Fibroblast of mammary gland (primary cell): ENCODE data around the gene CSTF2T.

Experiments used
- DNase-seq: peaks from one replicate; pipeline ENCODE4 v3.0.0-alpha.2; 2010; ENCODE audit warnings: low read depth
- H3K4me3 ChIP-seq: 2 replicates; pipeline ENCODE4 v1.5.1; 2011; ENCODE audit warnings: low read depth, mild to moderate bottlenecking, low read length, moderate library complexity; ENCODE audit not compliant: control insufficient read depth
- TF ChIP-seq, protein P1 (sequence below): conservative IDR thresholded peaks from 2 replicates; pipeline ENCODE4 v1.5.1; 2011; ENCODE audit warnings: low read depth, low read length, inconsistent platforms; ENCODE audit not compliant: control insufficient read depth, insufficient read depth

The CSTF2T gene

GRCh38 chr10:51672039-51672535 is 27.3 kb downstream of the CSTF2T start:
- TF ChIP-seq, protein P1, sequence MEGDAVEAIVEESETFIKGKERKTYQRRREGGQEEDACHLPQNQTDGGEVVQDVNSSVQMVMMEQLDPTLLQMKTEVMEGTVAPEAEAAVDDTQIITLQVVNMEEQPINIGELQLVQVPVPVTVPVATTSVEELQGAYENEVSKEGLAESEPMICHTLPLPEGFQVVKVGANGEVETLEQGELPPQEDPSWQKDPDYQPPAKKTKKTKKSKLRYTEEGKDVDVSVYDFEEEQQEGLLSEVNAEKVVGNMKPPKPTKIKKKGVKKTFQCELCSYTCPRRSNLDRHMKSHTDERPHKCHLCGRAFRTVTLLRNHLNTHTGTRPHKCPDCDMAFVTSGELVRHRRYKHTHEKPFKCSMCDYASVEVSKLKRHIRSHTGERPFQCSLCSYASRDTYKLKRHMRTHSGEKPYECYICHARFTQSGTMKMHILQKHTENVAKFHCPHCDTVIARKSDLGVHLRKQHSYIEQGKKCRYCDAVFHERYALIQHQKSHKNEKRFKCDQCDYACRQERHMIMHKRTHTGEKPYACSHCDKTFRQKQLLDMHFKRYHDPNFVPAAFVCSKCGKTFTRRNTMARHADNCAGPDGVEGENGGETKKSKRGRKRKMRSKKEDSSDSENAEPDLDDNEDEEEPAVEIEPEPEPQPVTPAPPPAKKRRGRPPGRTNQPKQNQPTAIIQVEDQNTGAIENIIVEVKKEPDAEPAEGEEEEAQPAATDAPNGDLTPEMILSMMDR, result no peak
- DNase-seq, result no peak
- no peak overlapping the region for H3K4me3 ChIP-seq

DNA sequence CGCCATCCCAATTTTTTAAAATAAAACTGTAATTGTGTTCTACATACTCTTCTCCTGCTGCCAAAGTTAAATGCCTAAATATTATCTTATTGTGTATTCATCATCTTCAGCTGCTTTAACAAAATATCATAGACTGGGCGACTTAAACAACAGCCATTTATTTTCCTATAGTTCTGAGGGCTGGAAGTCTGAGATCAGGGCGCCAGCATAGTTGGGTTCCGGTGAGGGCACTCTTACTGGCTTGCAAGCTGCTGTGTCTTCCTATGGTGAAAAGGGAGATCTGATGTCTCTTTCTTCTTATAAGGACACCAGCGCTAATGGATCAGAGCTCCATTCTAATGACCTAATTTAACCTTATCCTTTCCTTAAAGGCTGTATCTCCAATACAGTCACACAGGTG is 30.4 kb downstream of the CSTF2T start:
- no peak overlapping the region for H3K4me3 ChIP-seq
- TF ChIP-seq, protein P1, result no peak
- DNase-seq, result no peak

DNA sequence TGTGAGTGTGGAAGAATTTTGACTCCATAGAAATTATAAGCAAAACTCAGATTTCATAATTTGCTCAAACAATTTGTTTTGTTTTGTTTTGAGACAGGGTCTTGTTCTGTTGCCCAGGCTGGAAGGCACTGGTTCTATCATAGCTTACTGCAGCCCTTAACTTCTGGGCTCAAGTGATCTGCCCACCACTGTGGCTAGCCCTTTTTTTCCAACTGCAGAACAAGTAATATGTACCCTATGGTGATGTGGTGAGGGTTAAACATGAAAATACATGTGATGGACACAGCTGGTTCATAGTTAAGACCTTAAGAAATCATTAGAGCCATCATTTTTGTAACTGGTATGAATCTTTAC is 31.1 kb downstream of the CSTF2T start:
- TF ChIP-seq, protein P1, result no peak
- no peak for DNase-seq
- no peak overlapping the region for H3K4me3 ChIP-seq

- TF ChIP-seq, protein P1, result no peak
- DNase-seq, result peak; percentile 42
- H3K4me3 ChIP-seq, result no peak overlapping the region
Measured at GRCh38 chr10:51667678-51668335, 31.6 kb downstream of the CSTF2T start.

DNA sequence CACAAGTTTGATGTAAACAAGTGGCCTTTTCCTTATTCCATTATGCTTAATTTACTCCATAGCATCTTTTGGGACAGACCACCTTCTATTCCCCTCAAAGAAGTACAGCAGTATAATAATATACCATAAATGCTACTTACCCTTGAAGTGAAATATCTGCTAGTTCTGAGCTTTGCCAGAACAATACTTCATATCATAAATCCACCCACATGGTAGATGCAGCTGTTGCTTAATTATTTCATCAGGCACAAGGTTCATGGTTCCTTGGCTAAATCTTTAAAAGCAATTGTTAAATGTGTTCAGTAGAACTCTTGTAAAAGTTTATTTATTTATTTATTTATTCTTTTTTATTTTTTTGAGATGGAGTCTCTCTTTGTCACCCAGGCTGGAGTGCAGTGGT is 32.9 kb downstream of the CSTF2T start:
- H3K4me3 ChIP-seq, result no peak overlapping the region
- TF ChIP-seq, protein P1, result no peak
- DNase-seq, result no peak

DNA sequence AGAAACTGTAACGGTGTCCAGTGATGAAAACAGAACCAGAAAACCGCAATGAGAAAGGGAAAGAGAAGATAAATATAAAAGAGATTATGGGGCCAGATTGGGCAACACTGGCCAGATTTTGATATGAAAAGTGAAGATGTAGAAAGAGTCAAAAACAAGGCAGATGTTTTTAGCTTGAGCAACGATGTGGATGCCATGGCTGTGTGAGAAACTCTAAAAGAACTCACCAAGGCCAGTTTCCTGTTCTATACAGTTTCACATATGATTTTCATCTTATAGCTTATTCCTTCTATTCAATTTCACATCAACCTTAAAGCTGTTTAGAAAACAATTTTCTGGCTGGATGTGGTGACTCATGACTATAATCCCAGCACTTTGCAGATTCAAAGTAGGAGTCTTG is 36.3 kb downstream of the CSTF2T start:
- no peak for DNase-seq
- TF ChIP-seq, protein P1, result no peak
- H3K4me3 ChIP-seq, result no peak overlapping the region
